Gastrocnemius medialis (tissue), 4 donors: ENCODE data around the gene SCNN1B.

Experiments
- POLR2A ChIP-seq, 2 donors: fragments of 450-650 bp; IDR thresholded peaks; one replicate each; pipeline ENCODE4 v1.6.1; 2017; ENCODE audit warnings: antibody characterized with exemption in 2 of 2, mild to moderate bottlenecking in 2 of 2, moderate library complexity in 2 of 2
- TF ChIP-seq, protein P1 (sequence below), 5 experiments: fragments of 450-650 bp in 3 of 5; fragments of 200-600 bp in 2 of 5; sonication (generic) in 2 of 5; IDR thresholded peaks in 4 of 5; conservative IDR thresholded peaks in 1 of 5; 1 replicate in 4 of 5; 2 replicates in 1 of 5; pipeline ENCODE4 v1.5.1; 2016 to 2019; ENCODE audit warnings: antibody characterized with exemption in 5 of 5, mild to moderate bottlenecking in 3 of 5, moderate library complexity in 3 of 5

DNA sequence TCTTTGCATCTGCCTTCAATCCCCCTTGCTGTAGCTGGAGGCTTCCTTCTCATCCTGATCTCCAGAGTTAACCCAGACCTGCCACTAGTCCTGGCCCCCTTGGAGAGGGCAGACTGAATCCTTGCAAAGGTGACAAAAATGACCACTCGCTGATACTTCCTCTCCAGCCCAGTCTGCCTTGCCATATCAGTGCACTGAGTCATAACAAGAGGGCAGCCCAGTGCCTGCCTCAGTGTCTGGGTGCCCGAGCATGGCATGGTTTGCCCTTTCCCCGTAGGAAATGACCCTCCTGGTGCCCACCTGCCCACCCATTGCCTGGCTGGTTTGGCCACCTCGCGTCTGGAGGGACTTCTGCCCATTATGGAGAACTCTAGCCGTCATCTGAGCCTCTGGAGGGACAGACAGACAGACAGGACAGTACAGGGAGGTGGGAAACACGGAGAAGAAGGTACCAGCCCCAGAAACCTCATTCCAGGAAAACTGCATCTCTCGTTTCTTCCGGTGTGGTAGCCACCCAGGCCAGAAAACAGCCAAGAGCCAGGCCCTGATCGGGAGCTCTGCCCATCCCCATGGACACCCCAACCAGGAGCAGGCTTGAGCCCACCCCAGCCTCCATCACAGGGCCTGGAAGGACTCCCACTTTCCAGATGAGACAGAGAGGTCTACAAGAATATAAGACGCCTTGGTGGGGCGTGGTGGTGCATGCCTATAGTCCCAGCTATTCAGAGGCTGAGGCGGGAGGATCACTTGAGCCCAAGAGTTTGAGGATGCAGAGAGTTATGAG lies 71.5 kb downstream of the SCNN1B start:
- TF ChIP-seq, protein P1, sequence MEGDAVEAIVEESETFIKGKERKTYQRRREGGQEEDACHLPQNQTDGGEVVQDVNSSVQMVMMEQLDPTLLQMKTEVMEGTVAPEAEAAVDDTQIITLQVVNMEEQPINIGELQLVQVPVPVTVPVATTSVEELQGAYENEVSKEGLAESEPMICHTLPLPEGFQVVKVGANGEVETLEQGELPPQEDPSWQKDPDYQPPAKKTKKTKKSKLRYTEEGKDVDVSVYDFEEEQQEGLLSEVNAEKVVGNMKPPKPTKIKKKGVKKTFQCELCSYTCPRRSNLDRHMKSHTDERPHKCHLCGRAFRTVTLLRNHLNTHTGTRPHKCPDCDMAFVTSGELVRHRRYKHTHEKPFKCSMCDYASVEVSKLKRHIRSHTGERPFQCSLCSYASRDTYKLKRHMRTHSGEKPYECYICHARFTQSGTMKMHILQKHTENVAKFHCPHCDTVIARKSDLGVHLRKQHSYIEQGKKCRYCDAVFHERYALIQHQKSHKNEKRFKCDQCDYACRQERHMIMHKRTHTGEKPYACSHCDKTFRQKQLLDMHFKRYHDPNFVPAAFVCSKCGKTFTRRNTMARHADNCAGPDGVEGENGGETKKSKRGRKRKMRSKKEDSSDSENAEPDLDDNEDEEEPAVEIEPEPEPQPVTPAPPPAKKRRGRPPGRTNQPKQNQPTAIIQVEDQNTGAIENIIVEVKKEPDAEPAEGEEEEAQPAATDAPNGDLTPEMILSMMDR (IDR thresholded peaks at IDR 0.05 in 4 of 5, conservative IDR thresholded peaks at IDR 0.05 in 1 of 5): no peak
- TF ChIP-seq POLR2A (IDR thresholded peaks at IDR 0.05): no peak
